ENCODE data around the gene TLCD3A.
A peak's percentile ranks its signal among the peaks of the same experiment; 100 is the strongest.

Gene TLCD3A

GRCh38 chr17:746181-746580 is 13.8 kb downstream of the TLCD3A start:
- no peak for TF ChIP-seq CTCF (IDR thresholded peaks at IDR 0.05)

GRCh38 chr17:746783-747629 is 14.6 kb downstream of the TLCD3A start:
- TF ChIP-seq CTCF (IDR thresholded peaks at IDR 0.05), result no peak

- no peak for TF ChIP-seq CTCF (IDR thresholded peaks at IDR 0.05)
Measured at GRCh38 chr17:750431-751037, 18.1 kb downstream of the TLCD3A start.

DNA sequence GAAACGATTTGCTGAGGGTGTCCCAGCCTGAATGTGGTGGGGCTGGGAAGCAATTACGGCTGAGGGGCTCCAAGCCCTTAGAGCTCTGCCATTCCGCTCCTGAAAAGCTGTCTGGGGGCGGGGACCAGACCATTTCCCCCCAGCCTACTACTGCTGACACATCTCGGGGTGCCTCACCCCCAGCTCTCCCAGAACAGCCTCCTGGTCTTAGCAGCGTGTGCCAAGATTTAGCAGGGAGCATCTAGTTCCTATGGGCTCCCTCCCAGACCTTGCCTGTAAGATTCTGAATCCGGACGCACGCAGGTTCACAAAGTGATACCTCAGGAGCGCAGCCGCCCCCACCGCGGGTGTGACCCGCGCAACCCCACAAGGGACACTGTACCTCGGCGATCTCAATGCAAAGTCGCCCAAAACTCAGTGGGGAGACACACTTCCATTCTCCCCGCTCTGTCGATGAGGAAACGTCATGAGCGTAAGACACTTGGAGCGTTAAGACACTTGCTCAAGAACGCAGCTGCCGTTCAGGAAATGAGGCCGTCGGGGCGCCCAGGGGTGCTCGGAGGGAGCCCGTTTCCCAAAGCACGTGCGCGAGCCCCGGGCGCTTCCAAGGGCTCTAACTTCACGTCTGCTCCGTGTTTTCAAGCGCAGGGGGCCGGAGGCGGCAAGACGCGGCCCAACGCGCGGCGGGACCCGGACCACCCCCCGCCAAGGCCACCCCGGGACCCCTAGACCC is 19.0 kb downstream of the TLCD3A start:
- TF ChIP-seq CTCF (IDR thresholded peaks at IDR 0.05), result no peak

GRCh38 chr17:752002-752619 is 19.7 kb downstream of the TLCD3A start, which contains the start of gene GEMIN4:
GEMIN4 (minus strand) TSS chr17:752264; CDS start chr17:752142, 122 bp downstream.
- peak; percentile 88 for TF ChIP-seq CTCF (IDR thresholded peaks at IDR 0.05)

- TF ChIP-seq CTCF (IDR thresholded peaks at IDR 0.05), result no peak
Measured at GRCh38 chr17:752620-753219, 20.3 kb downstream of the TLCD3A start.

- no peak for TF ChIP-seq CTCF (IDR thresholded peaks at IDR 0.05)
Measured at GRCh38 chr17:753418-753817, 21.0 kb downstream of the TLCD3A start.

Measured in LNCAP (cell line).